Testis (tissue), 3 donors: ENCODE results near the gene ZNF69. TPM values are rescaled to one million over a fixed set of nuclear protein-coding genes. Genes with fewer than 3 reads are reported as not detected.
"Not testable (repeated sequence)": the region's sequence is repeated elsewhere in the genome, so short reads cannot be mapped to it uniquely, and the experiment has no call there.

Experiments used
- DNase-seq: peaks from one replicate; pipeline ENCODE4 v3.0.0-alpha.2; 2019
- H3K27ac ChIP-seq, 2 donors: fragments of 200-600 bp; sonication (generic); one replicate each; pipeline ENCODE4 v1.5.1; 2019
- H3K27me3 ChIP-seq: fragments of 200-600 bp; sonication (generic); one replicate; pipeline ENCODE4 v1.5.1; 2019
- H3K36me3 ChIP-seq: fragments of 200-600 bp; sonication (generic); one replicate; pipeline ENCODE4 v1.5.1; 2017; ENCODE audit warnings: low read depth; ENCODE audit errors: missing control alignments
- H3K4me1 ChIP-seq: fragments of 200-600 bp; sonication (generic); one replicate; pipeline ENCODE4 v1.5.1; 2019
- H3K4me3 ChIP-seq, 2 donors: fragments of 200-600 bp; sonication (generic); one replicate each; pipeline ENCODE4 v1.5.1; 2017 to 2019
- H3K9me3 ChIP-seq: fragments of 200-600 bp; sonication (generic); one replicate; pipeline ENCODE4 v1.5.1; 2017
- POLR2A ChIP-seq: fragments of 450-650 bp; IDR thresholded peaks from one replicate; pipeline ENCODE4 v1.6.1; 2017; ENCODE audit warnings: antibody characterized with exemption, mild to moderate bottlenecking, moderate library complexity
- WGBS, 2 donors: methylation state at CpG; one replicate each; pipeline ENCODE4 v1.1.5; 2018; 5-methylcytosine and 5-hydroxymethylcytosine counted together
- intact Hi-C: fragments of 100-400 bp; cut with DNase I; formaldehyde crosslinking; loops from one replicate; pipeline ENCODE4 v1.15.1; 2023; ENCODE audit warnings: low total_unique reads
- polyA plus RNA-seq: library from polyadenylated mRNA; stranded (reverse); fragments of 350-450 nt; fragmentation: Illumina TruSeq; extraction: RNeasy Lipid Tissue Mini Kit (QIAGEN cat#74804); gene quantifications from one replicate; pipeline ENCODE4 v1.2.3, GENCODE V29; 2014; ENCODE audit warnings: low read depth, low replicate concordance; ENCODE audit not compliant: insufficient read depth
- total RNA-seq, 2 donors: library from RNA; depleted of rRNA; stranded (reverse); fragments of >200 nt; gene quantifications; one replicate each; pipeline ENCODE4 v1.2.3, GENCODE V29; 2016
- TF ChIP-seq, protein P1 (sequence below), 3 experiments: fragments of 450-650 bp in 2 of 3; fragments of 200-600 bp in 1 of 3; sonication (generic) in 1 of 3; IDR thresholded peaks; one replicate each; pipeline ENCODE4 v1.5.1; 2016 to 2019; ENCODE audit warnings: antibody characterized with exemption in 3 of 3, mild to moderate bottlenecking in 2 of 3, moderate library complexity in 1 of 3

Gene ZNF69
- total and polyA plus RNA-seq, 3 donors from 2014 or later: 2.5 to 39.8 (median 31.7) TPM

DNA sequence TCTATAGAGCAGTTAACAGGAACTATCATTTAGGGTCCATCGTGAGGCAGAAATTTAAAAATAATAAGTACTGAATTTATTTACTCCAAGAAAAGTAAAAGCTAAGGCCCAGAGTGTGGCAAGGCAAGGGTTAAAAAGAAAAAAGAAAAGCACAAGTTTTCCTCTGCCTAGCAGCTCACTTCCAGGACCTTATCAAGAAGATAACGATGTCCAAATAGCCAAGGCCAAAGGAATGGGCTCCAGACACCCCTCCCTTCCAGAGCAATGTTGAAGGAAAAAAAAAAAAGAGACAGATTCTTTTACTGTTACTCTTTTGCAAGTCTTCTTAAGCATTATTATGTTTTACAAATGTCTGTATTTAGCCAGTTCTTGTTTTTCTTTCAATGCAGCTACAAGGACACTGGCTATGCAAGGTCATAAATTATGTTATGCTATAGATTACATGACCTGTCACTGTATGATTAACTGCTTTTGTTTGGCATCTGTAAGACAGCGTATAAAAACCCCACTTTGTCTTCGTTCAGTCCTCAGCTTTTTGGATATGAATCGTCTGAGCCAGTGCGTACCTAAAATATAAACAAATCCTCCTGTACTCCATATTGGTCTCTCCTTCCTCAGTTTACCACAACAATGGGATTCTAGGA, 34.4 kb downstream of the ZNF69 start:
- no peak for TF ChIP-seq POLR2A
- TF ChIP-seq, protein P1, sequence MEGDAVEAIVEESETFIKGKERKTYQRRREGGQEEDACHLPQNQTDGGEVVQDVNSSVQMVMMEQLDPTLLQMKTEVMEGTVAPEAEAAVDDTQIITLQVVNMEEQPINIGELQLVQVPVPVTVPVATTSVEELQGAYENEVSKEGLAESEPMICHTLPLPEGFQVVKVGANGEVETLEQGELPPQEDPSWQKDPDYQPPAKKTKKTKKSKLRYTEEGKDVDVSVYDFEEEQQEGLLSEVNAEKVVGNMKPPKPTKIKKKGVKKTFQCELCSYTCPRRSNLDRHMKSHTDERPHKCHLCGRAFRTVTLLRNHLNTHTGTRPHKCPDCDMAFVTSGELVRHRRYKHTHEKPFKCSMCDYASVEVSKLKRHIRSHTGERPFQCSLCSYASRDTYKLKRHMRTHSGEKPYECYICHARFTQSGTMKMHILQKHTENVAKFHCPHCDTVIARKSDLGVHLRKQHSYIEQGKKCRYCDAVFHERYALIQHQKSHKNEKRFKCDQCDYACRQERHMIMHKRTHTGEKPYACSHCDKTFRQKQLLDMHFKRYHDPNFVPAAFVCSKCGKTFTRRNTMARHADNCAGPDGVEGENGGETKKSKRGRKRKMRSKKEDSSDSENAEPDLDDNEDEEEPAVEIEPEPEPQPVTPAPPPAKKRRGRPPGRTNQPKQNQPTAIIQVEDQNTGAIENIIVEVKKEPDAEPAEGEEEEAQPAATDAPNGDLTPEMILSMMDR (IDR thresholded peaks at IDR 0.05): no peak
- WGBS, 2 donors: 25 to 34% methylated on average over 6 of the region's 6 CpGs

DNA sequence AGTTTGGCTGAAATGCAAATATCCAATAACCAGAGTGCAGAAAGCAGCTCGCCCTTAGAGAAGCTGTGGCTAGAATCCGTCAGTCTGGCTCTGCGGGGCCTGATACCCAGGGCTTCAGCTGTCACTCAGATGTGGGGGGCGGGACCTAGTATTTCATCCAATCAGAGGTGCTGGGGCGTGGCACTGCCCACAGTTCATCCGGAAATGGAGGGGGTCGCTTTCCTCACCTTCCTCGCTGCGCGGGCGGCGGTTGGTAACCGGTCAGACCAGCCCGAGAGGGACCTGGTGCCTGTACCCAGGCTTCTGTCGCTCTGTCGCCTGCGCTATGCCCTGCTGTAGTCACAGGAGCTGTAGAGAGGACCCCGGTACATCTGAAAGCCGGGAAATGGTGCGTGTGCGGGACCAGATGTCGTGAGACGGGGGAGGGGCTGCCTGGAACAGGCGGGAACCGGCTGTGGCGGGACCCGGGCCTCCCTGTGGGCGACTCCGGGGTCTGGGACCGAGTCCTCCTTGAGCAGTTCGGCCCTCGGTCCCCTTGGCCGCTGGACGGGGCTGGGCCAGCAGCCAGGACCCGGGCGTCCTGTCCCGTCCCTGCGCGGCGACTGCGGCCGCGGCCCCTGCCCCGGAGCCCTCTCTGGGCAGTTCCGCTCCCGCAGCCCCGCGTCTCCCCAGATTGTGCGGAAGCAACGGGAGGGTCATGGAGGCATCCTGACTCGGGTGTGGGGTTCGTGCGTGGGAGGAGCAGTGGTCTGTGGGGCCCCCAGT, 37.5 kb downstream of the ZNF69 start, which contains the start of gene ZNF700:
TSS of gene ZNF700 (plus strand) at position 222 of the 765 bp plus-strand sequence. CDS start at position 326, 104 bp downstream.
- TF ChIP-seq, protein P1 (IDR thresholded peaks at IDR 0.05): no peak
- TF ChIP-seq POLR2A: peak; percentile 68
- intact Hi-C loops: loop anchor here (10.0 kb wide), 1 partner anchor 60 kb away; no protein-coding TSS in a partner anchor
- H3K9me3 ChIP-seq: no peaks in the 10 kb centered on the region
- 0% methylated on average over 8 to 53 of the region's 53 CpGs for WGBS, 2 donors
- H3K4me3 ChIP-seq: peak within 1 kb of the TSS; percentile 68 to 72
- H3K4me1 ChIP-seq: peaks cover 21% of the 10 kb centered on the region
- peak; percentile 99 for DNase-seq
- peak within 1 kb of the TSS; percentile 90 to 91 for H3K27ac ChIP-seq
- no peaks in the 10 kb centered on the region for H3K27me3 ChIP-seq
- H3K36me3 ChIP-seq: no peaks in the 10 kb centered on the region

More for the DNA sequence above, 34.4 kb downstream of the ZNF69 start:
- Histone ChIP-seq H3K27me3 (no peaks in the 10 kb centered on the region), H3K9me3 (no peaks in the 10 kb centered on the region), H3K27ac (no peak overlapping the region), H3K4me1 (peaks cover 21% of the 10 kb centered on the region), H3K36me3 (no peaks in the 10 kb centered on the region), H3K4me3 (no peak overlapping the region)
- peak; percentile 68 for DNase-seq
- intact Hi-C loops: loop anchor here (10.0 kb wide), 1 partner anchor 63 kb away; no protein-coding TSS in a partner anchor

DNA sequence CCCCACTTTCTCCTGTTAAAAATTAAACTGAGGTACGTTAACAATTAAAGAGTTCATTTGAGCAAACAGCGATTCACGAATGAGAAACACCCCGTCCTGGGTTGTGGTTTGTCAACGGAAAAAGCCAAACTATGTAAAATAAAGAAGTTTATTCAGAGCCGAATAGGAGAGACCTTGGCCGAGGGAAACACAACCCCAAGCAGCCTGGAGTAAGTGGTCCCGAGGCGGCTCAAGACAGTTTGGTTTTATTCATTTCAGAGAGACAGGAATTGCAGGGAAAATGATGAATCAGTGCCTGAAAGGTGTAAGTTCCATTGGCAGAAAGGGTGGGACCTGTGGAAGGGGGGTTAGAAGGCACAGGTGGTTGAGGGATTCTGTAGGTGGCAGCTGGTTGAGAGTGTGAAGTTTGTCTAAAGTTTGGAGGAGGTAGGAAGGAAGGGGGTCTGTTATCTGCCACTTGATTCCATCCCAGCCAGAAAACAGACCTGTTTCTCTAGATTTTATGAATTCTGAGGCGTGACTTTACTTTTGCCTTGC, 38.1 kb downstream of the ZNF69 start:
- H3K4me1 ChIP-seq: peaks cover 21% of the 10 kb centered on the region
- H3K4me3 ChIP-seq: peak overlapping the region; percentile 68 to 72
- H3K9me3 ChIP-seq, H3K36me3 ChIP-seq, DNase-seq, H3K27me3 ChIP-seq: not testable (repeated sequence)
- peak overlapping the region; percentile 90 to 91 for H3K27ac ChIP-seq
- intact Hi-C loops: loop anchor here (10.0 kb wide), 1 partner anchor 59 kb away; no protein-coding TSS in a partner anchor
- 4 to 5% methylated on average over 9 to 10 of the region's 10 CpGs for WGBS, 2 donors

DNA sequence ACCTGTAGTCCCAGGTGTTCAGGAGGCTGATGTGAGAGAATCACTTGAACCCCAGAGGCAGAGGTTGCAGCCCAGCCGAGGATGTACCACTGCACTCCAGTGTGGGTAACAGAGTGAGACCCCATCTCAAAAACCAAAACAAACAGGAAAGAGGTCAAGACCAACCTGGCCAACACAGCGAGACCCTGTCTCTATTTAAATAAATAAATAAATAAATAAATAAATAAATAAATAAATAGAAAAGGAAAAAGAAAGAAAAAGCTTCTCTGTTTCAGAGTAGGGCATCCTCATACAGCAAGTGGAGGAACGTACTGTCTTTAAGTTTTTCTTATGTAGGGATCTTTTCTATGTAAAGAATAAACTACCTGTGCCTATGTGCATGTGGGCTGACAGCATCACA, 39.6 kb downstream of the ZNF69 start:
- no peaks in the 10 kb centered on the region for H3K9me3 ChIP-seq
- TF ChIP-seq, protein P1 (IDR thresholded peaks at IDR 0.05): no peak
- H3K4me1 ChIP-seq: peaks cover 21% of the 10 kb centered on the region
- no peak overlapping the region for H3K27ac ChIP-seq
- WGBS, 2 donors: 85 to 94% methylated on average over 2 to 3 of the region's 3 CpGs
- no peak overlapping the region for H3K4me3 ChIP-seq
- H3K27me3 ChIP-seq: no peaks in the 10 kb centered on the region
- H3K36me3 ChIP-seq: no peaks in the 10 kb centered on the region
- DNase-seq: no peak
- intact Hi-C loops: loop anchor here (10.0 kb wide), 1 partner anchor 58 kb away; no protein-coding TSS in a partner anchor

DNA sequence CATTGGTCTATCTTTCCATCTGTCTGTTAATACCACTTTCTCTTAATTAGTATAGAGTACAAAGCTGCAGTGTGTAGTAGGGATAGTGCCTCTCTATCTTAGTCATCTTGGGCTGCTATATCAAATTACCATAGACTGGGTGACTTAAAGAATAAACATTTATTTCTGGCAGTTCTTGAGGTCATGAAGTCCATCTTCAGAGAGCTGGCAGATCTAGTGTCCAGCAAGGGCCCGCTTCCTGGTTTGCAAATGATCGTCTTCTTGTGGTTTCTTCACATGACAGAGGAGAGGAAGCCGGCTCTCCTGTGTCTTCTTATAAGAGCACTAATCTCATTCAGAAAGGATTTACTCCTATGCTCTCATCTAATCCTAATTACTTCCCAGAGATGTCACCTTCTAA, 43.5 kb downstream of the ZNF69 start:
- no peaks in the 10 kb centered on the region for H3K36me3 ChIP-seq
- no peak overlapping the region for H3K27ac ChIP-seq
- no peaks in the 10 kb centered on the region for H3K27me3 ChIP-seq
- no peak for DNase-seq
- H3K9me3 ChIP-seq: no peaks in the 10 kb centered on the region
- no peak overlapping the region for H3K4me3 ChIP-seq
- WGBS, 2 donors: 86 to 91% methylated on average over 3 of the region's 3 CpGs
- TF ChIP-seq, protein P1 (IDR thresholded peaks at IDR 0.05): no peak
- TF ChIP-seq POLR2A: no peak
- intact Hi-C loops: no loop called here
- H3K4me1 ChIP-seq: peaks cover 4% of the 10 kb centered on the region
